GM19238 (cell line): ENCODE results near the gene GON4L.
"Not testable (repeated sequence)": the region's sequence is repeated elsewhere in the genome, so short reads cannot be mapped to it uniquely, and the experiment has no call there.

Experiments
- DNase-seq: peaks from one replicate; pipeline ENCODE4 v3.0.0; 2011; ENCODE audit warnings: low spot score; ENCODE audit not compliant: insufficient read length

GON4L gene

GRCh38 chr1:155827450-155827849 lies 29.6 kb downstream of the GON4L start:
- no peak for DNase-seq

DNA sequence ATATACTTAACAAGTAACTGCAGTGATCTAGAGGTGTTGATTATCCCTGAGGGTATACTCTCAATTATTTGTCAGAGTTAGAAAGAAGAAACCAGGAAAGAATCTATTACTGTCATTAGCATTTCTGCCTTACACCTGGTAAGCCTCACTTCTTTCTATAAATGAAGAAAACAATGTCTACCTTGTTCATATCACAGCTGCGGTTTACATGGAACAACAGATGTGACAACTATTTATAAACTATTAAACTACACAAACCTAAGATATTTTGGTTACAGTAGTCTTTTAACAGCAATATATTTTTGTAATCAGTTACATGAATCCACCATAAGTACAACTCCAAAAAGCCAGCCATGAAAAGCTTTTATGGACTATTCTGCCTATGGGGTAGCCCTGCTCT lies 40.7 kb downstream of the GON4L start:
- DNase-seq: no peak

DNA sequence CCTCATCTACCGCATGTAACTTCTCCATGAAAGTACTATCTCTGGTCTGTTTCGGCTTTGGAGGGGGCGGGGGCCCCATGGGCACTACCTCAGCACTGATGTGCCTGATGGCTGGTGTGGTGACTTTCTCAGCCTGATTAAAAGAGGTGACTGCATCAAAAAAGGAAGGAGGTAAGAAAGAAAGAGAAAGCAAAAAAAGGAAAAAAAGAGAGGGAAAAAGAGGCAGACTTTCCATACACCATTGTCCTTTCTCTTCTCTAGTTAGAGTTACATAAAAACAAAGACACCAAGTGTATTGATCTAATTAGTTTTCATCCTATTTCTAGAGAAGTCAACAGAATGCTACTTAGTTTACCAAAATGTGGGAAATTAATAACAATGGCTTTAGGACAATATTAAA lies 43.3 kb downstream of the GON4L start:
- no peak for DNase-seq

DNA sequence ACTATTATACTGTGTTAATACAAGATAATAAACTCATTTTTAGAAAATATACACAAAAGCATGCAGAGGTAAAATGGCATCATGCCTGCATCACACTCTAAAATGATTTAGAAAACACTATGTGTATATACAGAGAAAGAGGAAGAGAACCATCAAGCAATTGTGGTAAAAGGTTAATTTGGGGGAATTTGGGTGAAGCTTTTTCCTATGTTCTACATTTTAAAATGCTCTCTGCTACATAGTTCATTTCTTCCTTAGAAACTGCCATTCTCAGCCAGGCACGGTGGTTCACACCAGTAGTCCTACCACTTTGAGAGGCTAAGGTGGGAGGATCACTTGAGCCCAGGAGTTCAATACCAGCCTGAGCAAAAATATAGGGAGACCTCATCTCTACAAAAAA lies 44.1 kb downstream of the GON4L start:
- DNase-seq: no peak

GRCh38 chr1:155809088-155809487 lies 47.9 kb downstream of the GON4L start:
- DNase-seq: no peak

DNA sequence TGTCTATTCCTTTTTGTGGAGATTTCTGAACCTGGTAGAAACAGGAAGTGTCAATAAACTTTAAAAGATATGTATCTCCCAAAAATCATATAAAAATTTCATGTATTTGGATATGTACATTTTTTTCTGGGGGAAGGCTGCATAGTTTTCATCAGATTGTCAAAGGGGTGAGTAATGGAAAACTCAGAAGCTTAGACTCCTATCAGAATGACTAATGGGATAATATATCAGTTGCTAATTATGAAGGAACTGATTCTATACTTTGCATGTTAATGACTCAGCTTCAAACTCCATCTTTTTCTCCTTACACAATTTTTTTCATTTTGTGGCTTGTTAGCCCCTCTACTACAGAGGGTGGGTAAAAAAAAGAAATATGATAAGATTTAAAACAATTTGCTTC lies 55.9 kb downstream of the GON4L start:
- DNase-seq: no peak

GRCh38 chr1:155795618-155796017 lies 61.4 kb downstream of the GON4L start:
- DNase-seq: not testable (repeated sequence)

DNA sequence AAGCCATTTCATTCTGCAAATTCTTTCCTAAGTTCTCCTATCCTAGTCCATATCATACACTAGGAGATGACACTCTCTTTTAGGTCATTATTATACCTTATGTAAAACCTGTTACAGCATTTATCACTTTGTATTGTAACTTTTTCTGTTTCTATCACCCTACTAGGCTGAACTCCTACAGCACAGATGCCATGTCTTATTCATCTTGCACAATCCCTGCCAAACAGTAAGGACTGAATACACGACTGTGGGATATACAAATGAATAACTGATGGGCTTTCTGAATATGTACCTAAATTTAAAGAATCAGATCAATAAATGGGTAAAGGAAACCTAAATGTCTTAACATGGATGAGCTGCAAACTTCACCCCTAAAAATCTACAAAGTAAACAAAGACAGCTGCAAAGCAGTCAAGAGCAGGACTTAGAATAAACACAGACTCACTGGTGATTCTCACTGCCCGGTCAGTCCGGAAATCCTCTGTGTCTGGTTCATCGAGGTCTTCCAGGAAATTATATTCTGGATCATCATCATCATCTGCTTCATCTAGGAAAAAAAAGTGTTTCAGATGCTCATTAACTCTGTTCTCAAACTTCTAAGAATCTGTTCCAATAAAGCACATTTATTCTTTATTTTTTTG lies 62.3 kb downstream of the GON4L start:
- DNase-seq: no peak

DNA sequence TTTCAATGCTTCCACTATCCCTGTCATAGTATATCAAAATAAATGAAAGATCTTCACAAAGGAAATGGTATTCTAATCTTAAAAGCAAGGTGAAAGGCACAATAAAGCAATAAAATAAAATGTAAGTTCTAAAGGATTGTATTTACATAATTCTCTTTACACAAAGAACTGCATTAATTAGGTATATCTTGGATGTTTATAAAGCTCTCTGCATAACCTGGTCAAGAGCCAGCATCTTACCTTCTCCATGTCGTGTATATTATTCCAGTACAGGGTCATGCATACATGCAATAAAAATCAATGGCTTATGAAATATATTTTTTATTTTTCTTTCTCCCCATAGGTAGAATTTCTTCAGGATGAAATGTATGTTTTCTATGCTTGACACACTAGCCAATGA lies 63.8 kb downstream of the GON4L start:
- DNase-seq: no peak

DNA sequence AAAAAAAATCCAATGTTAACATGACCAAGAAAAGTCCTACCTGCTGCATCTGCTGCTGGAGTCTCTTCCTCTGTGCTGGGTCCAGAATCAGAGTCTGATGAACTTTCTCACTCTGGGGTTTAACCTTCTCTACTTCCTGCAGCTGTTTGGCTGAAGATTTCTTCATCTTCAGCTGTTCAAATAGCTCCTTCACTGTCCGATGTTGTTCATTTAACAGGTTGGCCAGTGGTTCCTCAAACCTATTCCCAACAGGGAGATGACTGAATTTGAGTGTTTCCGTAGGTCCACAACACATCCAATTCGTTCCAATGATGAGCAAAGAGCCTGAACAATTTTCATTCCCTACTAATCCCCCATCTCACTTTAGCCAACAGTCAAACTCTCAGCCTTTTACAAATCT lies 79.4 kb downstream of the GON4L start:
- DNase-seq: no peak

DNA sequence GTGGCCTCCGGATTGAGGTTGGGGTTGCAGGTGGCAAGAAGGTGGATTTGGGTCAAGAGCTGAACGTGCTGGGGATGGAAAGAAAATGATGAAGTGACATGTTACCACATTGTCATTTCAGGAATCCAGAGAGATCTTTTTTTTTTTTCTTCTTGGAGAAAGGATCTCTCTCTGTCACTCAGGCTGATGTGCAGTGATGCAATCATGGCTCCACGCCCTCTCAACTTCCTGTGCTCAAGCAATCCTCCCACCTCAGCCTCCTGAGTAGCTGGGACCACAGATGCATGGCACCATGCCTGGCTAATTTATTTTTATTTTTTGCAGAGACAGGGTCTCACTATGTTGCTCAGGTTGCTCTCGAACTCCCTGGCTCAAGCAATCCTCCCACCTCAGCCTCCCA lies 80.6 kb downstream of the GON4L start:
- DNase-seq: no peak

DNA sequence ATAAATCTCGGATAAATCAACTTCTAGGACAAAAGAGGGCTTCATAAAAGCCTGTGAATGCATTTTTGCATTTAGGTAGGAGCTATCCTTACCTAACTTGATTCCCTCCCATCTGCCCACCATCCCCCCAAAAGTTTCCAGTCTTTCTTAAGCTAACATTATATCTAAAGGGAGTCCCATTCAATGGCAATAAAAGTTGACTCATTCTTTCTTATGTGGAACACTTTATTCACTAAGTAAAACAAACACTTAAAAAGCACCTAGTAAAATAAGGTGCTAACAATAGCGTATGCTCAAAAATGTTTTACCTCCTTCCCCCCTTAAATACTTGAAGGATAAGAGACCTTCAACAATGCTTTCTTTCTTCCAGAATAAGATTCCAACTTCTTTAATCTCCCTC lies 83.8 kb downstream of the GON4L start:
- DNase-seq: no peak

- DNase-seq: no peak
Observed at GRCh38 chr1:155769257-155769656, 87.8 kb downstream of the GON4L start.

- DNase-seq: not testable (repeated sequence)
Observed at GRCh38 chr1:155767399-155767989, 89.5 kb downstream of the GON4L start.

DNA sequence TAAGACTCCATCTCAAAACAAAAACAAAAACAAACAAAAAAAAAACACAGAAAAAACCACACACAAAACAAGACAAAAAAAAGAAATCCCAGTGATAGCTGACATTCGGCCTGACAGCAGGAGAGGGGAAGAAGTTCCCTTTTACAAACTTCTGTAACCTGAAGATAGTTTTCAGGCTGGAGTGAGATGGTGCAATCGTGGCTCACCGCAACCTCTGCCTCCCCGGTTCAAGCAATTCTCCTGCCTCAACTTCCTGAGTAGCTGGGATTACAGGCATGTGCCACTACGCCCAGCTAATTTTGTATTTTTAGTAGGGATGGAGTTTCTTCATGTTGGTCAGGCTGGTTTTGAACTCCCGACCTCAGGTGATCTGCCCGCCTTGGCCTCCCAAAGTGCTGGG lies 93.0 kb downstream of the GON4L start:
- not testable (repeated sequence) for DNase-seq

DNA sequence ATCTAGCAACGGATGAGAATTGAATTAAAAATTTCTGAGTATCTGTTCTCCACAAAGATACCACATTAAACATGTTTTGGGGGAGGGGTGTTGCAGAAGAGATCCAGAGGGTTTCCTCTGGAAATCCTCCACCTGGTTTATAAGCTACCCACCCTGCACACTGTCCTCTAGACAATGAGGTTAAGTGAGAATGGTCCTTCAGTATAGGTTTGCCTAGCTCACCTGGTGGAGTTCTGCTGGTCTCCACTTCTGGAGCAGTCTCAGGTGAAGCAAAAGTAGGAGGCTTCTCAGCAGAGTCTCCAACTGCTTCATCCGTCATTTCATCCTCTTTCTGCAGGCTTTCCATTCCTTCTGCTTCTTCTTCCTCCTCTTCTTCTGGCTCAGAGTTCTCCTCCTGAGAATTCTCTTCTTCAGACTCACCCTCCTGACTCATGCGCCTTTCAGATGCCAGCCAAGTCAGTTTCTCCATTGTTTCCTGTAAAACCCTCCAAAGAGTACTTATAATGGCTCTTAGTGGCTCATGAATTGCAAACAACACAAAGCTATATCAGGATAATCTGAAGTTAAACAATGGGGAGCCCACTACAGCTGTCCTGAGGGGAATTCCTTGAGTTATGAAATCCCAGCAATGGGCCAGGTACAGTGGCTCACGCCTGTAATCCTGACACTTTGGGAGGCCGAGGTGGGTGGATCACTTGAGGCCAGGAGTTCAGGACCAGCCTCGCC lies 93.8 kb downstream of the GON4L start:
- not testable (repeated sequence) for DNase-seq

- DNase-seq: no peak
Observed at GRCh38 chr1:155761736-155762405, 95.1 kb downstream of the GON4L start.

DNA sequence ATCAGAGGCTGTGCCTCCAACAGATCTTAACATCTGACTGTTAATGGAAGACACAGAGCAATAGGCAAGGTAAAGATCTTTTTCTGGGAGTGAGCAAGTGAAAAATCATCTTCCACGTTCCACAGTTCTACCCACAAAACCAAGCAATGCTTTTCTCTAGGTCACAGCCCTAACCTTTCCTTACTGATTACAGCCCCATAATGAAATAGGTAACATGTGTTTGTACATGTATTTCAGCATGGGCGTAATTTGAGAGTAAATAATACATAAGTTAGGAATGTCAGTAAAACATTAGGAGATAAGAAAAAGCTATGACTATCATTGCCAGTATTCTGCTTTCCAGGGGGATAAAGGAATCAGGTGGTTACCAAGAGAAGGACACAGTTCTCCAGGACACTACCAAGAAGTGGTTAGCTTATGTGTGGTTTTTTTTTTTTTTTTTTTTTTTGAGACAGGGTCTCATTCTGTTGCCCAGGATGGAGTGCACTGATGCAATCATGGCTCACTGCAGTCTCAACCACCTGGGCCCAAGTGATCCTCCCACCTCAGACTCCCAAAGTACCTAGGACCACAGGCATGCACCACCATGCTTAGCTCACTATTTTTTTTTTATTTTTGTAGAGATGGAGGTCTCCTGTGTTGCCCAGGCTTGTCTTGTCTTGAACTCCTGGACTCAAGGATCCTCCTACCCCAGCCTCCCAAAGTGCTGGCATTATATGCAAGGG lies 96.1 kb downstream of the GON4L start:
- no peak for DNase-seq

DNA sequence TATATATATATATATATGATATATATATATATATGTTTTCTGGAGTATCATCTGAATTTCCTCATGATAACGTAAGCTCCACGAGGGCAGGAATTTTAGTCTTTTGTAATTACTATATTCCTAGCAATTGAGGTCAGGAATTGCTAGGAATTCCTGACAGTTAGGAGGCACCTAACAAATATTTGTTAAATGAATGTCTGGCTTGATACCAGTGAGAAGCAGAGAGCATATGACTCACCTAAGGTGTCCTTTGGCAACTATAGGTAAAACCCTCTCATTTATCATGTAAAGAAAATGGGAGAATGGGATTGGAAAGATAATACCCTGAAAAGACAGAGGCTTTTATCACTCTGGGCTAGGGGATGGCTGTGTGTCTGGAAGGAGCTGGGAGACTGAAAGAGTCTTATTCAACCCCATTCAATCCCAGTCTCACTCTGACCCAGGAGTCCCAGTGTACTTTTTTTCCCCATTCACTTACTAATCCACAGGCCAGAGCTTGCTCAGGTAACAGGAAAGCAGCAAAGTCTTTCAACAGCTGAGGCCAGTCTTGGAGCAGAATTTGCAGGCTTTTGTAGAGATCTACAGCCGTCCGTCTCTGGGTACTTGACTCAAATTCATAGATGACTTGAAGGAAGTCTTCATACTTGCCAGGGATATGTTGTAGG lies 96.9 kb downstream of the GON4L start:
- DNase-seq: no peak

GRCh38 chr1:155759017-155759416 lies 98.0 kb downstream of the GON4L start:
- not testable (repeated sequence) for DNase-seq

- not testable (repeated sequence) for DNase-seq
Observed at GRCh38 chr1:155748141-155748540, 108.9 kb downstream of the GON4L start.
